Measurements from ENCODE around the gene ATF1.

- TF ChIP-seq, protein P1, sequence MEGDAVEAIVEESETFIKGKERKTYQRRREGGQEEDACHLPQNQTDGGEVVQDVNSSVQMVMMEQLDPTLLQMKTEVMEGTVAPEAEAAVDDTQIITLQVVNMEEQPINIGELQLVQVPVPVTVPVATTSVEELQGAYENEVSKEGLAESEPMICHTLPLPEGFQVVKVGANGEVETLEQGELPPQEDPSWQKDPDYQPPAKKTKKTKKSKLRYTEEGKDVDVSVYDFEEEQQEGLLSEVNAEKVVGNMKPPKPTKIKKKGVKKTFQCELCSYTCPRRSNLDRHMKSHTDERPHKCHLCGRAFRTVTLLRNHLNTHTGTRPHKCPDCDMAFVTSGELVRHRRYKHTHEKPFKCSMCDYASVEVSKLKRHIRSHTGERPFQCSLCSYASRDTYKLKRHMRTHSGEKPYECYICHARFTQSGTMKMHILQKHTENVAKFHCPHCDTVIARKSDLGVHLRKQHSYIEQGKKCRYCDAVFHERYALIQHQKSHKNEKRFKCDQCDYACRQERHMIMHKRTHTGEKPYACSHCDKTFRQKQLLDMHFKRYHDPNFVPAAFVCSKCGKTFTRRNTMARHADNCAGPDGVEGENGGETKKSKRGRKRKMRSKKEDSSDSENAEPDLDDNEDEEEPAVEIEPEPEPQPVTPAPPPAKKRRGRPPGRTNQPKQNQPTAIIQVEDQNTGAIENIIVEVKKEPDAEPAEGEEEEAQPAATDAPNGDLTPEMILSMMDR (IDR thresholded peaks at IDR 0.05; ENCODE audit: poor library complexity) = no peak
- no peak for TF ChIP-seq EZH2 (IDR thresholded peaks at IDR 0.05; ENCODE audit: borderline replicate concordance)
- TF ChIP-seq EZH2phosphoT487 (IDR thresholded peaks at IDR 0.05; ENCODE audit: low read depth, severe bottlenecking, unreplicated experiment) = no peak
Measured at GRCh38 chr12:50772470-50772869, 8.6 kb downstream of the ATF1 start.
